DMS 273 (cell line): ENCODE measurements around the gene RORB.

Experiments used
- DNase-seq: peaks from one replicate; lab custom pipeline; 2025; ENCODE audit not compliant: unreplicated experiment; lab: John Stamatoyannopoulos, UW

The RORB gene

GRCh38 chr9:74496819-74497747 is at the start of gene RORB:
Gene RORB, plus strand, starts transcription at chr9:74497335. Its CDS starts 642 bp downstream, at chr9:74497977.
- peak; percentile 51 for DNase-seq

DNA sequence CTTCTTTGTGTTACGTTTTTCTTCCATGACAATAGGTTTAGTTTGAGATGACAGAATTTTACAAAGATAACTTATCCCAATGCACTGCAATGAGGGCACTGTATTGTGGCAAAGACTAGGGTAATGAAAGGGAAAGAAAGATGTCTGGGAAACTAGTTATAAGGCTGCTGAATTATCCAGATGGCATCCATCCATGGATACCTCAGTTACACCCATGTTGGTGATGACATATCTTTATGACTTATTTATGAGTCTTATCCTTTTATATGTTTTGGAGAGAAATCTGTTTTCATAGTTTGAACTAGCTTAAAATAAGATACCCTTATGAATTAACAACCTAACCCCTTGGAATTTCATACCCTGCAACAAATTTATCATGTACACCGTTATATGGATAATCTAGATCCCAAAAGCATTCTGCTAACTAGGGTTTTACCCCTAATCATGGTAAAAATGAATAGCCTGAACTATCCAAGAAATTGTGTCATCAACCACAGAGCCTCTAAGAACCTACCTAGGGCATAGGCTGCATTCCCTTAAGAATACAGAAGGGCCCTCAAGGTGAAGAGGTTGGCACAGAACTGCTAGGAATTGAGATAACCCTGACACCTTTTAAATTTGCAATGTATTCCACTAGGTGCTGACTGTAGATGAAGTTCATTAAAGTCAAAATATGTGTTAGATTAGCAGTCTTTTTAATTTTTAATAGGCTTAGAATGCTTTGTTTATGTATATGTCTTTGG is 49.5 kb upstream of the RORB start:
- DNase-seq = no peak

GRCh38 chr9:74449060-74449459 is 48.1 kb upstream of the RORB start:
- no peak for DNase-seq

DNA sequence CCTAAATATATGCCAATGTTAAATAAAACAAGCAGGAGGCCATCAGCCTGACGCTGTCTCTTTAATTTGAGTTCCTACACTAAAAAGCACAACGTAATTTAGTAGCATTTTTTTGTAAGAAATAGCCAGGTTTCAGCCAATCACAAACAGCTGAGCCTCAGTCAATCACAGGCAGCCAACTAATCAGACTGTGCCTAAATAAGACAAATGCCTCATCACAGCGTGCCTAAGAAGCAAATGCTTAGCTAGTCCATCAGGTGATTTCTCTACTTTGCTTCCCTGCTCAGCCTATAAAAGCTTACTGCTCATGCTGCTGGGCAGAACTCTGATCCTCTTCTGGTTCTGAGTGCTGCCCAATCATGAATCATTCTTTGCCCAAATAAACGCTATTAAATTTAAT is 38.3 kb upstream of the RORB start:
- DNase-seq = no peak

GRCh38 chr9:74463825-74464224 is 33.3 kb upstream of the RORB start:
- DNase-seq = no peak

DNA sequence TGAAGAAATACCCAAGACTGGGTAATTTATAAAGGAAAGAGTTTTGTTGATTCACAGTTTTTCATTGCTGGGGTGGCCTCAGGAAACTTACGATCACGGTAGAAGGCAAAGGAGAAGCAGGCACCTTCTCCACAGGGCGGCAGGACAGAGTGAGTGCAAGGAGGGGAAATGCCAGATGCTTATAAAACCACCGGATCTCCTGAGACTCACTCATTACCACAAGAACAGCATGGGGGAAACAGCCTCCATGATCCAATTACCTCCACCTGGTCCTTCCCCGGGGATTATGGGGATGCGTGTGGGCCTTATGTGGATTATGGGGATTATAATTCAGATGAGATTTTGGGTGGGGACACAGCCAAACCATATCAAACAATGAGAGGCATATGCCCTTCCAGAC is 18.5 kb upstream of the RORB start:
- no peak for DNase-seq

- no peak for DNase-seq
These were observed 17.4 kb upstream of the RORB start for GRCh38 chr9:74479711-74480110.

GRCh38 chr9:74487395-74487794 is 9.7 kb upstream of the RORB start:
- no peak for DNase-seq

DNA sequence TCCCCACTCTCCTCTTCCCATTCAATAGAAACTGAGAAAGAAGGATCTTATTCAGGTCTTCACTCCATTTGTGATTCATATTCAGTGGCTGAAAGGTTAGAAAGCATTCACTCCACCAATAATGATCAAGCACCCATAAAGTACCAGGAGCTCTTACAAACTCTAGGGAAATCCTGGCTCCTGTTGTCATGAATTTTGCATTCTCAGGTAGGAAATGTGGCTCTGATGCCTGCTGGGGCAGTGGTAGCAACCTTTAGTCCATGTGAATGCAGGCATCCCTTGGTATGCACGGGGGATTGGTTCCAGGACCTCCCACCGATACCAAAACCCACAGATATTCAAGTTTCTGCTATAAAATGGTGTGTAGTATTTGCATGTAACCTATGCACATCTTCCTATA is 3.6 kb upstream of the RORB start:
- no peak for DNase-seq

DNA sequence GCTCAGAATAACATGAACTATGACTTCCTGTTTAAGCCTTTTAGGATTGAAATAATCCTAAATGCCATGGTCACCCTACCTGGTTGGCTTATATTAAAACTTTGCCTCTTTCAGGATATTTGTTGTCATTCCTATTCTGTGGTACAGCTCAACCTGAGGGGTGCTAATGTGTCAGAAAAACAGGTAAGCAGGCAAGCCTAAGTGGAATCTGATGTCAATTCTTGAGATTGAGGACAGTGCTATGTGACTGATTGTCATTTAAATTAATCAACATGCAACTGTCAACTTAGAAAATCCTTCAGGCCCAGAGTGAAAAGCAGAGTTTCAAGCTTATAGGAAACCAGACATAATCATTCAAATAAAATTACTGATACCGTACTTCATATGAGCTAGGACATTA is 2.6 kb upstream of the RORB start:
- DNase-seq = no peak

DNA sequence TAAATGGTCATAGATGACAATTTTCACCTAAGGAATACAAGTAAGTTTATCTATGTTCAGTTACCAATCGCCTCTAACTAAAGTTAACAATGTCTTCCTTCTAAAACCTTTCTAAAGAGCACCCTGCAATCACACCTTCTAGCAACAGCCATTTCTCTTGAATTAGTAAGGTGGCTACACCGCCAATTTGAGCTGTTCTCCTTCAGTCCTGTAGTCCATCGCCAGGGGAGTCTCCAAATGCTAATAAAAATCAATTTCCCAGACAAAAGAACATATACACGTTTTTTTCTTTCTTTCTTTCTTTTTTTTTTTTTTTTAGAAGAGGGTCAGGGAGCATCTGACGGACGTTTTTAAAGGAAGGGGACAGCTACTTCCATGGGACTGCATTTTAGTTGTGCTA is 729 bp upstream of the RORB start:
- DNase-seq = no peak

GRCh38 chr9:74497748-74498620 is 849 bp downstream of the RORB start:
- DNase-seq = peak; percentile 33

DNA sequence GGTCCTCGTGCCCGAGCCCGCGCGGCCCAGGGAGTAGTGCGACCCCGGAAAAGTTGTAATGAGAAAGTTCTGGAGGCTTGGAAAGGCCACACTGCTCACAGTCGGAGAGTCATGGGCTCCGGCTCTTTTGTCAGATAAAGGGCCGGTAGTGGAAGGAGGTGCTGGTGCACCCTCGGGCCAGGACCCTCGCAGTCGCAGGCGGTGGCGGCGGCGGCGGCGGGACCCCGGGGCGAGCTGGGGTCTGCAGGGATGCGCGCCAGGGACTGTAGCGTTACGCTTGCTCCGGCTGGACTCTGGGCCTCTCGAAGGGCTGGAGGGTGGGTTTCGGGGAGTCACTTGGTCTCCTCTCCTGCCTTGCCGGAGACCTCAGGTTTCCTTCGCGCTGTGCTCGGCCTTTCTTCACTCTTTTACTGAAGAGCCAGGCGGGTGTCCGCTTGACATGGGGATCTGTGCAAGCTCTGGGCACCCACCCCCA is 1.5 kb downstream of the RORB start:
- DNase-seq = peak; percentile 17

DNA sequence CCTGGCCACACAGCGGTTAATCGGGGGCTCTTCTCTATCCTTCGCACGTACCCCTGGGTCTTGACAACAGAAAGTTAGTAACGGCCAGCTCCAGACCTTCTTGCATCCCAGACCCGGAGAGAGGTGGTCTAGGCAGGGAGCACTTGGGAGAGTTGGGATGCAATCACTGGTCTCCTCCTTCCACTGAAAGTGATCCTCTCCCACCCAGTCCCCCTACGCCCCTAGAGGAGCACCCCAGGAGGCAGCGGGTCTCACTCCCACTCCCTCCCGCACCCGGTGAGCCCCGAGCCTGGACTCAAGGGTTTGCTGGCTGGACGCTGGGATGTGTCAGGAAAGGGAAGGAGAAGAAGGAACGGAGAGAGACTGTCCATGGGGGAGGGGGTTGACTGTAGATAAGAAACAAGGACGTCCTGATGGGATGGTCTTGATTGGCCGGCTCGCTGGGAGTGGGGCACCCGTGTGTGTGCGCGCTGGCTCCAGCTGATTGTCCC is 2.0 kb downstream of the RORB start:
- DNase-seq = no peak

GRCh38 chr9:74499770-74500583 is 2.8 kb downstream of the RORB start:
- DNase-seq = no peak

DNA sequence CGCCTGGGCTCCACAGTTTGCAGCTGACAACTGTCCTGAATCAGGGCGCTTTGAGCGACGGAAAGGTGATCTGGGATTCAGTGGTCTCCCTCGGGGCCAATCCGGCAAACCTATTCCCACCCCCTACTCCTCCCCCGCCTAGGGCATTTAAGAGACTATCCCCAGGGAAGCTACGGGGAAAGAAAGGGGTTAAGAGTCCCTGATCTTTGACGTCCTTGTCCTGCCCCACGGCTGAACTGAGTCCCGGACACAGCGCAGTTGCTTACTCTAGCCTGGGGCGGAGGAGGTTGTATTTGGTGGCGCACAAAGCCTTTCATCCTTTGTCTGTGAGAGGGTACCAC is 3.4 kb downstream of the RORB start:
- no peak for DNase-seq

DNA sequence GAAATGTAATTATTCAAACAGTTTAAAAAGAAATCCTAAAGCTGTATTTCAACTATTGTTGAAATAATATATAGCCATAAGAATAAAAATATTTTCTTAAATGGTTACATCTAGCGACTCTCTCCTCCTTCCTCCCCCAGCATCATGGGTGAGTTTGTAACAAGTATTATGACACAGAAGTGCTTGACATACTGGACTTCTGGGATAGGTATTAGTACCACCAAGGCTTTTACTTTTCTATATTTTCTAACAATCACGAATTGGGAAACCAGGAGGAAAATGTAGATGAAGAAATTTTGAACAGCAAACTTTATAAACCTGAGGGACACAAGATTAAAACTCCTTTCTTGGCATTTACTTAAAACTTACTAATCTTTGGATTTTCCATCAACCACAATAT is 4.4 kb downstream of the RORB start:
- DNase-seq = no peak

DNA sequence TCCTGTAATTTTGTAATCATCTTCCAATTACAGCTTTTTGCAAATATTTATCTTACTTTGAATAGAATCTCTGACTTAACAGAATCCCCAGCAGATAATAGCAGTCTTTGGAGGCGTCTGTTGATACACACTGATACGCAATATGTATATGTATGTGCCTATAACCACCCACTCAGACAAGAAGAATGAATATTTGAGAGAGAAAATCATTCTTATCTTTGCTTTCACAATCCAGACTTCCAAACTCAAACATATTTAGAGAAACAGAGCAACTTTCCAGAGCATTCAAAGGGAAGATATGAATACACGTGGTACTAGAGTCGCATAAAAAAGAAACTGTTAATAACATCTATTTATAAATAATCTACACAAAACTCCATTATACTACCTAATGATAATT is 6.1 kb downstream of the RORB start:
- no peak for DNase-seq

GRCh38 chr9:74503666-74504065 is 6.5 kb downstream of the RORB start:
- DNase-seq = no peak

GRCh38 chr9:74511333-74511732 is 14.2 kb downstream of the RORB start:
- no peak for DNase-seq
